NCI-H2196 (cell line): Measurements from ENCODE around the gene GLB1L3.

Source experiments
- DNase-seq: peaks from one replicate; lab custom pipeline; 2025; ENCODE audit not compliant: unreplicated experiment; lab: John Stamatoyannopoulos, UW

GLB1L3 gene

GRCh38 chr11:134275534-134276395 lies at the start of gene GLB1L3:
GLB1L3 (plus strand) TSS chr11:134276379; CDS start chr11:134276741, 362 bp downstream.
- no peak for DNase-seq

- no peak for DNase-seq
Observed at GRCh38 chr11:134226806-134227325, 49.3 kb upstream of the GLB1L3 start.

GRCh38 chr11:134228625-134229024 lies 47.6 kb upstream of the GLB1L3 start:
- no peak for DNase-seq

GRCh38 chr11:134229126-134229790 lies 46.9 kb upstream of the GLB1L3 start:
- DNase-seq, result no peak

GRCh38 chr11:134230339-134230738 lies 45.8 kb upstream of the GLB1L3 start:
- DNase-seq, result no peak

GRCh38 chr11:134231958-134232659 lies 44.1 kb upstream of the GLB1L3 start:
- DNase-seq, result no peak

- DNase-seq, result no peak
Observed at GRCh38 chr11:134233729-134234179, 42.4 kb upstream of the GLB1L3 start.

- DNase-seq, result no peak
Observed at GRCh38 chr11:134235399-134235798, 40.8 kb upstream of the GLB1L3 start.

GRCh38 chr11:134236834-134237556 lies 39.2 kb upstream of the GLB1L3 start:
- no peak for DNase-seq

- no peak for DNase-seq
Observed at GRCh38 chr11:134237557-134237922, 38.6 kb upstream of the GLB1L3 start.

GRCh38 chr11:134238956-134239355 lies 37.2 kb upstream of the GLB1L3 start:
- no peak for DNase-seq

GRCh38 chr11:134240592-134240991 lies 35.6 kb upstream of the GLB1L3 start:
- no peak for DNase-seq

- no peak for DNase-seq
Observed at GRCh38 chr11:134242376-134242775, 33.8 kb upstream of the GLB1L3 start.

GRCh38 chr11:134243913-134244312 lies 32.3 kb upstream of the GLB1L3 start:
- no peak for DNase-seq

- DNase-seq, result peak; percentile 35
Observed at GRCh38 chr11:134244593-134244992, 31.6 kb upstream of the GLB1L3 start.

- DNase-seq, result no peak
Observed at GRCh38 chr11:134245434-134245833, 30.7 kb upstream of the GLB1L3 start.

- DNase-seq, result no peak
Observed at GRCh38 chr11:134246100-134246499, 30.1 kb upstream of the GLB1L3 start.

- no peak for DNase-seq
Observed at GRCh38 chr11:134246678-134247077, 29.5 kb upstream of the GLB1L3 start.

GRCh38 chr11:134248910-134249480 lies 27.2 kb upstream of the GLB1L3 start:
- DNase-seq, result no peak

GRCh38 chr11:134250246-134250645 lies 25.9 kb upstream of the GLB1L3 start:
- no peak for DNase-seq
